GM23248 (cell line): ENCODE data around the gene IP6K3. TPM values are rescaled to one million over a fixed set of nuclear protein-coding genes. Genes with fewer than 3 reads are reported as not detected.

Experiments used
- DNase-seq: peaks from one replicate; pipeline ENCODE4 v3.0.0-alpha.2; 2015
- H2AFZ ChIP-seq: fragments of 200-600 bp; sonication (generic); 2 replicates; pipeline ENCODE4 v1.6.1; 2016; ENCODE audit warnings: antibody characterized with exemption
- H3F3A ChIP-seq: fragments of 200-600 bp; sonication (generic); 2 replicates; pipeline ENCODE4 v1.6.1; 2016; ENCODE audit warnings: mild to moderate bottlenecking, antibody characterized with exemption, mixed run types; ENCODE audit not compliant: insufficient read depth
- H3K27ac ChIP-seq: fragments of 200-600 bp; sonication (generic); 2 replicates; pipeline ENCODE4 v1.5.1; 2016; ENCODE audit warnings: mild to moderate bottlenecking
- H3K27me3 ChIP-seq: fragments of 200-600 bp; sonication (generic); replicated peaks from 2 replicates; pipeline ENCODE4 v1.6.1; 2016; ENCODE audit warnings: mild to moderate bottlenecking; ENCODE audit not compliant: insufficient read depth
- H3K36me3 ChIP-seq: fragments of 200-600 bp; sonication (generic); 2 replicates; pipeline ENCODE4 v1.6.1; 2016; ENCODE audit warnings: low read depth, mild to moderate bottlenecking
- H3K4me1 ChIP-seq: fragments of 200-600 bp; sonication (generic); 2 replicates; pipeline ENCODE4 v1.6.1; 2016; ENCODE audit warnings: mild to moderate bottlenecking; ENCODE audit not compliant: insufficient read depth
- H3K4me2 ChIP-seq: fragments of 200-600 bp; sonication (generic); one replicate; pipeline ENCODE4 v1.6.1; 2016; ENCODE audit warnings: mild to moderate bottlenecking; ENCODE audit not compliant: unreplicated experiment
- H3K4me3 ChIP-seq: fragments of 200-600 bp; sonication (generic); 2 replicates; pipeline ENCODE4 v1.5.1; 2016; ENCODE audit warnings: mild to moderate bottlenecking
- H3K79me2 ChIP-seq: fragments of 200-600 bp; sonication (generic); 2 replicates; pipeline ENCODE4 v1.6.1; 2016; ENCODE audit warnings: mild to moderate bottlenecking; ENCODE audit not compliant: insufficient read depth
- H3K9ac ChIP-seq: fragments of 200-600 bp; sonication (generic); 2 replicates; pipeline ENCODE4 v1.6.1; 2016; ENCODE audit warnings: mild to moderate bottlenecking
- H3K9me2 ChIP-seq: fragments of 200-600 bp; sonication (generic); 2 replicates; pipeline ENCODE4 v1.6.1; 2016; ENCODE audit warnings: mixed run types, mild to moderate bottlenecking, moderate library complexity; ENCODE audit not compliant: insufficient read depth
- H3K9me3 ChIP-seq: fragments of 200-600 bp; sonication (generic); one replicate; pipeline ENCODE4 v1.6.1; 2017; ENCODE audit warnings: low read depth
- H4K20me1 ChIP-seq: fragments of 200-600 bp; sonication (generic); 2 replicates; pipeline ENCODE4 v1.6.0; 2016; ENCODE audit not compliant: insufficient read depth
- EZH2 ChIP-seq: fragments of 200-600 bp; sonication (generic); IDR thresholded peaks from 2 replicates; pipeline ENCODE4 v1.6.1; 2018; ENCODE audit warnings: antibody characterized with exemption, mild to moderate bottlenecking; ENCODE audit not compliant: insufficient read depth, poor library complexity, severe bottlenecking
- EZH2phosphoT487 ChIP-seq: fragments of 200-600 bp; sonication (generic); IDR thresholded peaks from 2 replicates; pipeline ENCODE4 v1.6.1; 2018; ENCODE audit warnings: antibody characterized with exemption, moderate library complexity, mild to moderate bottlenecking, low read depth; ENCODE audit not compliant: insufficient read depth
- WGBS, 2 experiments: methylation state at CpG; one replicate each; pipeline ENCODE4 v1.1.6; 2015 to 2017; ENCODE audit warnings: low lambda C conversion rate in 2 of 2, low coverage in 1 of 2; ENCODE audit errors: missing lambda C conversion rate in 2 of 2; 5-methylcytosine and 5-hydroxymethylcytosine counted together
- in situ Hi-C: fragments of 300-500 bp; cut with MboI; formaldehyde crosslinking; loops from 2 replicates; pipeline ENCODE4 v1.15.0; 2020
- polyA plus RNA-seq: library from polyadenylated mRNA; unstranded; fragments of >200 nt; fragmentation: Nextera tagmentation; extraction: Ambion mirVana; gene quantifications from 2 replicates; pipeline ENCODE4 v1.2.1, GENCODE V29; 2016
- total RNA-seq: library from RNA; depleted of rRNA; stranded (reverse); fragments of >200 nt; shearing (Covaris generic); gene quantifications from 2 replicates; pipeline ENCODE4 v1.2.3, GENCODE V29; 2014

IP6K3 gene
- total and polyA plus RNA-seq, 2 experiments from 2014 or later: not detected

DNA sequence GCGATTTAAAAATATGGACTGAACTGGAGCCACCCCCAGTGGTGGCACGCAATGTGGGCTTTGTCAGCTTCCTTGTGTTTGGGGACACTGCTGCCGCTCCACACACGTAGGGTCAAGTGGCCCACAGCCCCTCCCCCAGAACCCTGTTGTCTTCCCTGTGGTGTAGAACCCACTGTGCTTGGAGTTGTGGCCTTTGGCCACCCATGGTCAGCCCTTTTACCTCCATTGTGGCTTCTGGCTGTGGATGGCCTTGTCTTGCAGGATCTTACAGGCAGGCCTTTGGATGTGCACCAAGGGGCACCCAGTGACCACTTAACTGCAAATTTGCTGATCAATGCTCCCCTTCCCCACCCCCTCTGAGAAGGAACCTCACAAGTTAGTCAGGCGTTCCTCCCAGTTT lies 44.2 kb upstream of the IP6K3 start:
- no peaks in the 10 kb centered on the region for H3K9me2 ChIP-seq
- H3K27me3 ChIP-seq: no peaks in the 10 kb centered on the region
- H3K36me3 ChIP-seq: no peaks in the 10 kb centered on the region
- DNase-seq: no peak
- H3K4me1 ChIP-seq: peaks cover 24% of the 10 kb centered on the region
- no peak overlapping the region for H3K4me2 ChIP-seq
- TF ChIP-seq EZH2phosphoT487 (no peak), EZH2 (no peak)
- no peak overlapping the region for H3K27ac ChIP-seq
- H3F3A ChIP-seq: peaks cover 21% of the 10 kb centered on the region
- H3K79me2 ChIP-seq: peaks cover 23% of the 10 kb centered on the region
- no peak overlapping the region for H2AFZ ChIP-seq
- no peak overlapping the region for H3K4me3 ChIP-seq
- no peaks in the 10 kb centered on the region for H4K20me1 ChIP-seq
- H3K9me3 ChIP-seq: no peaks in the 10 kb centered on the region
- in situ Hi-C loops: no loop called here
- H3K9ac ChIP-seq: no peak overlapping the region
- WGBS, 2 experiments: 85 to 91% methylated on average over 5 of the region's 5 CpGs

- Histone ChIP-seq H3K4me3 (no peak overlapping the region), H3K79me2 (peaks cover 24% of the 10 kb centered on the region), H3K27me3 (no peaks in the 10 kb centered on the region), H3K27ac (no peak overlapping the region), H3K9ac (no peak overlapping the region), H2AFZ (no peak overlapping the region), H3K36me3 (no peaks in the 10 kb centered on the region), H3K4me2 (no peak overlapping the region), H3K9me3 (no peaks in the 10 kb centered on the region), H3F3A (peaks cover 25% of the 10 kb centered on the region), H4K20me1 (no peaks in the 10 kb centered on the region), H3K9me2 (no peaks in the 10 kb centered on the region), H3K4me1 (peaks cover 27% of the 10 kb centered on the region)
- 92 to 100% methylated on average over 2 of the region's 2 CpGs for WGBS, 2 experiments
- TF ChIP-seq EZH2: no peak
- TF ChIP-seq EZH2phosphoT487: no peak
- in situ Hi-C loops: no loop called here
- no peak for DNase-seq
Observed at GRCh38 chr6:33790379-33790778, 43.7 kb upstream of the IP6K3 start.

DNA sequence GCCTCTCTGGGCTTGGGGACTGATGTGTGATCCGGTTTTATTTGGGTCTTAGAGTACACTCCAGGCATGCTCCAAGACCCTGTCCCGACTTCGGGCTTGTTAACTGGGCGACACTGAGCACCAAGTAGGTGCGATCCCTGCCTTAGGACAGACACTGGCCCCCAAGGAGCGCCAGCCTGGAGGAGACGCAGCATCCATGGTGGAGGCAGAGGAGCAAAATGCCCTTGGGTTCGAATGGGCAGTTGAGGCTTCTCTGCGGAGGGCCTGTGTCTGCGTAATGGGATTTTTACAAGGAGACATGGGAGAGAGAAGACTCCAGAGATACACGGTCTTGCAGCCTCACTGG lies 42.8 kb upstream of the IP6K3 start:
- Histone ChIP-seq H3K4me1 (peaks cover 33% of the 10 kb centered on the region), H3K4me2 (peak overlapping the region; percentile 97), H3F3A (peaks cover 31% of the 10 kb centered on the region), H3K27me3 (no peaks in the 10 kb centered on the region), H3K9me2 (no peaks in the 10 kb centered on the region), H2AFZ (peak overlapping the region; percentile 86), H4K20me1 (no peaks in the 10 kb centered on the region), H3K79me2 (peaks cover 33% of the 10 kb centered on the region), H3K36me3 (no peaks in the 10 kb centered on the region), H3K9me3 (no peaks in the 10 kb centered on the region), H3K27ac (peak overlapping the region; percentile 97), H3K4me3 (peak overlapping the region; percentile 73), H3K9ac (peak overlapping the region; percentile 93)
- in situ Hi-C loops: no loop called here
- no peak for DNase-seq
- TF ChIP-seq EZH2phosphoT487: no peak
- no peak for TF ChIP-seq EZH2
- WGBS, 2 experiments: 93 to 95% methylated on average over 11 of the region's 11 CpGs

DNA sequence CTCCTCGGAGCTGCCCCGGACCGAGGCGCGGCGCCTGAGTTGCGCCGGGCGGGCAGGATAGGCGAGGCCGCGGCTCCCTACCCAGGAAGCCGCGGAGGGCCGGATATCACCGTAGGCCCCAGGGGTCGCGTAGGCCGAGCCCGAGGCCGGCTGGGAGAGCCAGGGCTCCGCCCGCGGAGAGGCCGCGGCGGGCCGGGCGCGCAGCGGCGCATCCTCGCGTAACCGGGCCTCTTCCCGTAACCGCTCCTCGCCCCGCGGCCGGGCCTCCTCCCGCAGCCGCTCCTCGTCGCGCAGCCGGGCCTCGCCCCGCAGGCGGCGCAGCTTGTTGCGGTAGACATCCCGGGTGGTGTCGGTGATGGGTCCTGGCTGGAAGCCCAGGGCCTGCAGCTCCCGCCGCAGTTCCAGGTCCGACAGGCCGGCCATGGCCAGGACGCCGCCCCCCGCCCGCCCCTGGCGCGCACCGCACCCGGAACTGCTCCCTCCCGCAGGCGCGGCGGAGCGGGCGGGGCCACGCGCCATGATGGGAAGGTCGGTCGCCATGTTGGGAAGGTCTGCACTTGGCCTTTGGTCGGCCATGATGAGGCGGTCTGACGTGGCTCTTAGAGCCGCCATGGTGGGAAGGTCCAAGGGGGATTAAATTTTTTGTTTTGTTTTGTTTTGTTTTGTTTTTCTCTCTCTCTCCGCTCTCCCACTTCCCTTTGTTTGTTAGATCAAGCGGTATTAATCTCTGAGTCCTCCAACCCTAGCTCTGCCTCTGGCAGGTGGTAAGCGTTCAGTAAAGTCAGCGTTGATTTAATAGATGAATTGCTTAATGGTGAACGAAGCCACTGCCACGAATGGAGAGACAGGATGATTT lies 42.2 kb upstream of the IP6K3 start, which contains the start of gene LEMD2:
TSS of gene LEMD2 (minus strand) at position 437 of the 856 bp plus-strand sequence. CDS start at position 423, 14 bp downstream.
- Histone ChIP-seq H3K9me2 (no peaks in the 10 kb centered on the region), H3K79me2 (peaks cover 37% of the 10 kb centered on the region), H3K9me3 (no peaks in the 10 kb centered on the region), H3K36me3 (peaks cover 2% of the 10 kb centered on the region; the same call in 1 of the 2 replicates), H4K20me1 (no peaks in the 10 kb centered on the region), H3K4me1 (peaks cover 33% of the 10 kb centered on the region), H3K4me3 (peak within 1 kb of the TSS; percentile 73), H3K27me3 (no peaks in the 10 kb centered on the region), H3K9ac (peak within 1 kb of the TSS; percentile 93), H3F3A (peaks cover 31% of the 10 kb centered on the region), H3K4me2 (peak within 1 kb of the TSS; percentile 97), H2AFZ (peak within 1 kb of the TSS; percentile 86), H3K27ac (peak within 1 kb of the TSS; percentile 97)
- TF ChIP-seq EZH2phosphoT487: no peak
- no peak for TF ChIP-seq EZH2
- in situ Hi-C loops: no loop called here
- WGBS, 2 experiments: 3 to 4% methylated on average over 72 to 84 of the region's 86 CpGs
- peak; percentile 97 for DNase-seq
